GM18951 (cell line): ENCODE data around the gene ANKRD30BL.
"Not testable (repeated sequence)": the region's sequence is repeated elsewhere in the genome, so short reads cannot be mapped to it uniquely, and the experiment has no call there.

ENCODE experiments used
- in situ Hi-C: fragments of 300-500 bp; cut with MboI; formaldehyde crosslinking; loops from one replicate; pipeline ENCODE4 v1.12.0; 2022; ENCODE audit warnings: low sequenced_read_pairs, mixed read lengths, inconsistent platforms; ENCODE audit not compliant: unreplicated experiment

The ANKRD30BL gene

GRCh38 chr2:132161161-132162124 is at the start of gene ANKRD30BL:
Gene ANKRD30BL, minus strand, starts transcription at chr2:132161952. Its CDS starts 247 bp downstream, at chr2:132161705.
- in situ Hi-C loops = not testable (repeated sequence)

GRCh38 chr2:132202866-132203265 is 41.1 kb upstream of the ANKRD30BL start:
- in situ Hi-C loops = not testable (repeated sequence)

GRCh38 chr2:132192854-132193253 is 31.1 kb upstream of the ANKRD30BL start:
- in situ Hi-C loops = not testable (repeated sequence)

- in situ Hi-C loops = not testable (repeated sequence)
Measured at GRCh38 chr2:132167100-132167499, 5.3 kb upstream of the ANKRD30BL start.

- in situ Hi-C loops = not testable (repeated sequence)
Measured at GRCh38 chr2:132162125-132162660, 441 bp upstream of the ANKRD30BL start.

- in situ Hi-C loops = loop anchor here (25.0 kb wide), 1 partner anchor 734 kb away; no protein-coding TSS in a partner anchor
Measured at GRCh38 chr2:132146774-132147173, 15.0 kb downstream of the ANKRD30BL start.
